Mesothelial cell of epicardium (in vitro differentiated cells): ENCODE measurements around the gene CFAP92. TPM values are rescaled to one million over a fixed set of nuclear protein-coding genes. Genes with fewer than 3 reads are reported as not detected.

Source experiments
- DNase-seq, 2 experiments: peaks; one replicate each; pipeline ENCODE4 v3.0.0; 2021; ENCODE audit warnings: low spot score in 2 of 2; ENCODE audit not compliant: unreplicated experiment in 2 of 2
- H3K27ac Mint-ChIP-seq: 2 replicates; pipeline ENCODE4 v1.8.0; 2021; ENCODE audit warnings: mixed read lengths
- H3K27me3 Mint-ChIP-seq: 2 replicates; pipeline ENCODE4 v1.8.0; 2021; ENCODE audit warnings: low read depth, mixed read lengths
- H3K36me3 Mint-ChIP-seq: 2 replicates; pipeline ENCODE4 v1.8.0; 2021; ENCODE audit warnings: mixed read lengths
- H3K4me1 Mint-ChIP-seq: 2 replicates; pipeline ENCODE4 v1.8.0; 2021; ENCODE audit warnings: mixed read lengths
- H3K4me3 Mint-ChIP-seq: 2 replicates; pipeline ENCODE4 v1.8.0; 2021; ENCODE audit warnings: mild to moderate bottlenecking, moderate library complexity, mixed read lengths
- H3K9me3 Mint-ChIP-seq: 2 replicates; pipeline ENCODE4 v1.8.0; 2021; ENCODE audit warnings: mixed read lengths
- total RNA-seq: library from RNA; stranded (reverse); gene quantifications from 3 replicates; pipeline ENCODE4 v1.2.1, GENCODE V29; 2021
- TF ChIP-seq, protein P1 (sequence below): fragments of 200-600 bp; sonication (generic); IDR thresholded peaks from one replicate; pipeline ENCODE4 v1.5.0; 2021; ENCODE audit warnings: antibody characterized with exemption; ENCODE audit not compliant: unreplicated experiment

The CFAP92 gene
- total RNA-seq, 1 donor from 2014 or later: 0.76 TPM

DNA sequence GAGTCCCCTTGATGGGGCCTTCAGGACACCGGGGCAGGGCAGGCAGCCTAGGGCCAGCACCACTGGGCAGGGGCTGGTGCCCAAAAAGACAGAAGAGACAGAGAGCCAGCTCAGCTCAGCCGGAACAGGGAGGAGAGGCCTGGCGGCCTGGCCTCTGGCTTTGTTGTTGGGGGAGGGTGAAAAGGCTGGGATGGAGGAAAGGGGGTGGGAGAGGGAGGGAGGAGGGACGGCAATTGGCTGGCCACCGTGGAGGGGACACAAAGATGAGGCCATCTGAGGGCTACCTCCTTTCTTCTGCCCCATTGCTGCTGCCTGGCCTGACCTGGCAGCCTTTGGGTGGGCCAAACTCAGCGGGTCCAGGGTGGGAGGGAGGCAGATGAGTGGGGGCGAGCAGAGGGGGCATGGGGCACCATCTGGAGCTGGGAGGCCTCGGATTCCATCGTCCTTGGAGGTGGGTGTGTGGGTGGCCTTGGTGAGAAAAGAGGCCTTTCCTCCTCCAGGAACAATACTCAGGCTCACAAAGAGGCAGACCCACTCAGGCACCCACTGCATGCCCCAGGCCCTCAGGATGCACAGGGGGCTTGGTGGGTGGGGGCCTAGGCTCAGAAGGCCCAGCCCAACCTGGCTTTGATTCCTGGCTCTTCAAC lies 16.6 kb upstream of the CFAP92 start:
- Mint-ChIP-seq H3K36me3 (no peaks in the 10 kb centered on the region), H3K4me1 (no peaks in the 10 kb centered on the region), H3K9me3 (no peaks in the 10 kb centered on the region), H3K27me3 (peaks cover 39% of the 10 kb centered on the region), H3K4me3 (no peak overlapping the region), H3K27ac (no peak overlapping the region)
- no peak for DNase-seq
- TF ChIP-seq, protein P1, sequence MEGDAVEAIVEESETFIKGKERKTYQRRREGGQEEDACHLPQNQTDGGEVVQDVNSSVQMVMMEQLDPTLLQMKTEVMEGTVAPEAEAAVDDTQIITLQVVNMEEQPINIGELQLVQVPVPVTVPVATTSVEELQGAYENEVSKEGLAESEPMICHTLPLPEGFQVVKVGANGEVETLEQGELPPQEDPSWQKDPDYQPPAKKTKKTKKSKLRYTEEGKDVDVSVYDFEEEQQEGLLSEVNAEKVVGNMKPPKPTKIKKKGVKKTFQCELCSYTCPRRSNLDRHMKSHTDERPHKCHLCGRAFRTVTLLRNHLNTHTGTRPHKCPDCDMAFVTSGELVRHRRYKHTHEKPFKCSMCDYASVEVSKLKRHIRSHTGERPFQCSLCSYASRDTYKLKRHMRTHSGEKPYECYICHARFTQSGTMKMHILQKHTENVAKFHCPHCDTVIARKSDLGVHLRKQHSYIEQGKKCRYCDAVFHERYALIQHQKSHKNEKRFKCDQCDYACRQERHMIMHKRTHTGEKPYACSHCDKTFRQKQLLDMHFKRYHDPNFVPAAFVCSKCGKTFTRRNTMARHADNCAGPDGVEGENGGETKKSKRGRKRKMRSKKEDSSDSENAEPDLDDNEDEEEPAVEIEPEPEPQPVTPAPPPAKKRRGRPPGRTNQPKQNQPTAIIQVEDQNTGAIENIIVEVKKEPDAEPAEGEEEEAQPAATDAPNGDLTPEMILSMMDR: no peak

DNA sequence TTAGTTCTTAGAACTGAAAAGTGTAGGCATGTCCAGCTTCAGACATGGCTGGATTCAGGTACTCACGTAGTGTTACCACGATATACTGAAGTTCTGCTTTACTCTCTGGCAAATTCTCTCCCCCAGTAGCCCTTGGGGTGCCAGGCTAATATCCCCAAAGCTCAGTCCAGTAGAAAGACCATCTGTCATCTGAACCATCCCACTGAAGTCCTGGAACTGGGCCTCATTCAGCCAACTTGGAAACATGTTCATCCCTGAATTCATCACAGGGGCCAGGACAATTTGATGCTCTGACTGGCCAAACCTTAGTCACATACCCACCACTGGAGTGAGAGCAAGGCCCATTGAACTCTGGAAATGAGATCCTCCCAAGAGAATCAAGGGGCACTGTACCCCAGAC lies 15.4 kb upstream of the CFAP92 start:
- DNase-seq: no peak
- H3K4me3 Mint-ChIP-seq: no peak overlapping the region
- H3K36me3 Mint-ChIP-seq: no peaks in the 10 kb centered on the region
- no peak overlapping the region for H3K27ac Mint-ChIP-seq
- peaks cover 50% of the 10 kb centered on the region for H3K27me3 Mint-ChIP-seq
- TF ChIP-seq, protein P1: no peak
- no peaks in the 10 kb centered on the region for H3K9me3 Mint-ChIP-seq
- no peaks in the 10 kb centered on the region for H3K4me1 Mint-ChIP-seq

DNA sequence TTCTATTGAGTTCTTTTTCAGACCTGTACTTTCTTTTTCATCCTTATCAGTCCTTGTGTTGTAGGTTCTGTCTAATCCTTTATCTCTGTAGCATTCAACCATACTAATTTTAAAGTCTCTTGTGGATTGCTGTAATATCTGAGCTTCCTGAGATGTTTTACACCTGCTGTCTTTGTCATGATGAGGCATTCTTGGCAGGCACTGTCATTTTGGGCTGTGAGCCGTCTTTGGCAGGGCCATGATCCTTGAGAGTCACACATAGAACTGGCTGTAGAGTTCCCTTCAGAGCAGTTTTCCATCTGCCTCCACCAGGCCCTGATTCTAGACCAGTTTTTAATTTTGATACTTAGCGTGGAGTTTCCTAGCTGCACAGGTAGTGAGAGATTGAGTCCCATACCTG lies 13.9 kb upstream of the CFAP92 start:
- Mint-ChIP-seq H3K4me1 (no peaks in the 10 kb centered on the region), H3K27me3 (peaks cover 63% of the 10 kb centered on the region), H3K27ac (no peak overlapping the region), H3K36me3 (no peaks in the 10 kb centered on the region), H3K9me3 (no peaks in the 10 kb centered on the region), H3K4me3 (no peak overlapping the region)
- TF ChIP-seq, protein P1: no peak
- DNase-seq: no peak

DNA sequence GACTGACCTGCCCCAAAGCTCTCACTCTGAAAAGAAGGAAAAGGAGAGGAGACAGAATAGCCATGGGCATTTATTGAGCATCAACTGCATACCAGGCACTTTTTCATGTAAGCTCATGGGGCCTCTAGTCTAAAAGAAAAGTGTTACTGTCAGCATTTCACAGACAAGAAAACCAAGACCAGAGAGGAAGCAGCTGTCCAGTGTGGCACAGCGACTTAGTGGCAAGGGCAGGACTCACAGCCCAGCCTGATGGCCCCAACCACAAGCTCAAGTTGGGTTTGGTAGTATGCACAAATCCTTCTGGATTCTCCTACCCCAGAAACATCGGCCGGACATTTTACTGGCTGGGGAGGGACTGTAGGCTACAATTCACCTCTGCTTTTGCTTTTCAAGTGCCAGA lies 13.0 kb upstream of the CFAP92 start:
- Mint-ChIP-seq H3K4me1 (peaks cover 3% of the 10 kb centered on the region), H3K27ac (no peak overlapping the region), H3K36me3 (no peaks in the 10 kb centered on the region), H3K4me3 (no peak overlapping the region), H3K27me3 (peaks cover 72% of the 10 kb centered on the region), H3K9me3 (no peaks in the 10 kb centered on the region)
- TF ChIP-seq, protein P1: no peak
- no peak for DNase-seq

DNA sequence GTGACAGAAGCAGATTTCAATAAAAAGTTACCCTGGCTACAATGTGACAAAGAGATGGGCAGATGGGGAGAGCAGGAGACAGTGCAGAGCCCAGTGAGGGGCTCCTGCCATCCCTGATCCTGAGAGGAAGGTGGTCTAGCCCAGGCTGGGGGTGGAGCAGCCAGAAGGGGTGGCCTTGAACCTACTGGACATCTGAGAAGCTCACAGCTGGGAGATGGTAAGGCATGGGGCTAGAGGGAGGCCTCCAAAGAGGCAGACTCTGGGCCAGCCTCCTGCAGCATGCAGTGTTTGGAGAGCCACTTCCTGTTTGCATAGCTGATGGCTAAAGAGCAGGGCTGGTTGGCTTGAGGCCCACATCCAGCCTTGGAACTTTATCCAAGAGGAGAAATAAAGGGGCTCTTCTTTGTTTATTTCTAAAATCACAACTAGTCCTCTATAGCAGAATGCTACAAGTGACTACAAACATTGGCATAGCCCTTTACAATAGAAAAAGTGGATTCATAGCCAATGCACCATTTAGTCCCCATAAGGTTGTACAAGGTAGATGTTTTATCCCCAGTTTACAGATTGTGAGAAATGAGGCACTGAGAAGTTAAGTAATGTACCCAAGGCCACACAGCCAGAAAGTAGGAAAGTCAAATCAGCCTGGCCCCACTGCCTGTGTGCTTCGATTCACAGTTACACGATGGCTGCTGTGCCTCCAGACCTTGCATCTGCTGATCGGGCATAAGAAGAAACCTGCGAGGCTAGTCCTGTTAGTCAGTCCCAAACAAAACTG lies 11.8 kb upstream of the CFAP92 start:
- H3K4me3 Mint-ChIP-seq: no peak overlapping the region
- no peaks in the 10 kb centered on the region for H3K36me3 Mint-ChIP-seq
- DNase-seq: no peak
- H3K27ac Mint-ChIP-seq: no peak overlapping the region
- H3K9me3 Mint-ChIP-seq: no peaks in the 10 kb centered on the region
- H3K4me1 Mint-ChIP-seq: peaks cover 3% of the 10 kb centered on the region
- TF ChIP-seq, protein P1: no peak
- peaks cover 79% of the 10 kb centered on the region for H3K27me3 Mint-ChIP-seq
